ENCODE measurements around the gene PLXNA4. TPM values are rescaled to one million over a fixed set of nuclear protein-coding genes. Genes with fewer than 3 reads are reported as not detected.

Gene PLXNA4
- total RNA-seq, 1 experiment from 2014 or later, result 0.81 TPM

- CTCF ChIA-PET, result interaction anchor here (0.5 to 1.4 kb wide), 2 partner anchors 40 to 318 kb away, joined by 3 read pairs; no protein-coding TSS in a partner anchor
- H3K4me1 Mint-ChIP-seq, result peaks cover 3% of the 10 kb centered on the region
- POLR2A ChIA-PET, result no interaction called here
- H3K9me3 Mint-ChIP-seq, result no peaks in the 10 kb centered on the region
- no peak for DNase-seq (ENCODE audit: low spot score)
- H3K36me3 Mint-ChIP-seq, result no peaks in the 10 kb centered on the region
- no peak for TF ChIP-seq HMGXB4 (CRISPR knock-in tag; IDR thresholded peaks at IDR 0.05)
- TF ChIP-seq CBFB (CRISPR knock-in tag; IDR thresholded peaks at IDR 0.05; ENCODE audit: low read depth), result no peak
- TF ChIP-seq ZNF671 (CRISPR knock-in tag; IDR thresholded peaks at IDR 0.05), result no peak
- no peak for TF ChIP-seq ATF1 (CRISPR knock-in tag; IDR thresholded peaks at IDR 0.05)
- no peak for TF ChIP-seq TCF7 (CRISPR knock-in tag; IDR thresholded peaks at IDR 0.05; ENCODE audit: low read depth)
- no peak for TF ChIP-seq IRF1 (CRISPR knock-in tag; IDR thresholded peaks at IDR 0.05)
- no peak for TF ChIP-seq MYBL2 (CRISPR knock-in tag; IDR thresholded peaks at IDR 0.05)
- no peak for TF ChIP-seq ZNF317 (CRISPR knock-in tag; IDR thresholded peaks at IDR 0.05; ENCODE audit: borderline replicate concordance, low read depth)
- no peak for TF ChIP-seq USF2 (CRISPR knock-in tag; IDR thresholded peaks at IDR 0.05)
- TF ChIP-seq E2F5 (CRISPR knock-in tag; IDR thresholded peaks at IDR 0.05), result no peak
- TF ChIP-seq ZNF263 (CRISPR knock-in tag; IDR thresholded peaks at IDR 0.05; ENCODE audit: low read depth), result no peak
- no peak for ATAC-seq
- H3K4me3 Mint-ChIP-seq, result no peak overlapping the region
- H3K27ac Mint-ChIP-seq, result no peak overlapping the region
- H3K27me3 Mint-ChIP-seq (ENCODE audit: low read depth), result no peaks in the 10 kb centered on the region
Measured at GRCh38 chr7:132263151-132263550, 313.1 kb downstream of the PLXNA4 start.

- H3K4me3 Mint-ChIP-seq, result no peak overlapping the region
- no peak for TF ChIP-seq MXD4 (CRISPR knock-in tag; IDR thresholded peaks at IDR 0.05; ENCODE audit: borderline replicate concordance)
- no peak for TF ChIP-seq ERG (CRISPR knock-in tag; IDR thresholded peaks at IDR 0.05)
- no peak for TF ChIP-seq MYBL2 (CRISPR knock-in tag; IDR thresholded peaks at IDR 0.05)
- no peak for TF ChIP-seq PRDM15 (CRISPR knock-in tag; IDR thresholded peaks at IDR 0.05)
- no peak for TF ChIP-seq GABPB1 (CRISPR knock-in tag; IDR thresholded peaks at IDR 0.05)
- TF ChIP-seq ESRRA (CRISPR knock-in tag; IDR thresholded peaks at IDR 0.05; ENCODE audit: borderline replicate concordance), result no peak
- TF ChIP-seq FOXP1 (CRISPR knock-in tag; IDR thresholded peaks at IDR 0.05; ENCODE audit: borderline replicate concordance), result no peak
- no peak for TF ChIP-seq ZSCAN18 (CRISPR knock-in tag; IDR thresholded peaks at IDR 0.05)
- TF ChIP-seq ZNF425 (CRISPR knock-in tag; conservative IDR thresholded peaks at IDR 0.05), result no peak
- TF ChIP-seq CREB1 (CRISPR knock-in tag; IDR thresholded peaks at IDR 0.05), result no peak
- no peak for TF ChIP-seq ZNF121 (CRISPR knock-in tag; IDR thresholded peaks at IDR 0.05)
- no peak for TF ChIP-seq ZNF416 (CRISPR knock-in tag; IDR thresholded peaks at IDR 0.05)
- no peak for TF ChIP-seq OVOL2 (CRISPR knock-in tag; IDR thresholded peaks at IDR 0.05; ENCODE audit: borderline replicate concordance)
- TF ChIP-seq SP1 (CRISPR knock-in tag; conservative IDR thresholded peaks at IDR 0.05), result no peak
Measured at GRCh38 chr7:132262160-132262470, 314.2 kb downstream of the PLXNA4 start.

More at GRCh38 chr7:132262160-132262470, 314.2 kb downstream of the PLXNA4 start:
- H3K4me1 Mint-ChIP-seq, result peaks cover 3% of the 10 kb centered on the region
- DNase-seq (ENCODE audit: low spot score) (no peak), ATAC-seq (no peak)
- no peak overlapping the region for H3K27ac Mint-ChIP-seq
- H3K27me3 Mint-ChIP-seq (ENCODE audit: low read depth), result no peaks in the 10 kb centered on the region
- CTCF ChIA-PET, result no interaction called here
- POLR2A ChIA-PET, result no interaction called here
- H3K9me3 Mint-ChIP-seq, result no peaks in the 10 kb centered on the region
- no peaks in the 10 kb centered on the region for H3K36me3 Mint-ChIP-seq

Measured in WTC11 (cell line).